ENCODE measurements around the gene TBC1D14. TPM values are rescaled to one million over a fixed set of nuclear protein-coding genes. Genes with fewer than 3 reads are reported as not detected.
A peak's percentile ranks its signal among the peaks of the same experiment; 100 is the strongest.

Gene TBC1D14
- total and polyA plus RNA-seq, 9 of the 15 experiments (the other 6 are each of a cell fraction or from before 2014, with no cell fraction given) = 2.1 to 59.6 (median 44.8) TPM

DNA sequence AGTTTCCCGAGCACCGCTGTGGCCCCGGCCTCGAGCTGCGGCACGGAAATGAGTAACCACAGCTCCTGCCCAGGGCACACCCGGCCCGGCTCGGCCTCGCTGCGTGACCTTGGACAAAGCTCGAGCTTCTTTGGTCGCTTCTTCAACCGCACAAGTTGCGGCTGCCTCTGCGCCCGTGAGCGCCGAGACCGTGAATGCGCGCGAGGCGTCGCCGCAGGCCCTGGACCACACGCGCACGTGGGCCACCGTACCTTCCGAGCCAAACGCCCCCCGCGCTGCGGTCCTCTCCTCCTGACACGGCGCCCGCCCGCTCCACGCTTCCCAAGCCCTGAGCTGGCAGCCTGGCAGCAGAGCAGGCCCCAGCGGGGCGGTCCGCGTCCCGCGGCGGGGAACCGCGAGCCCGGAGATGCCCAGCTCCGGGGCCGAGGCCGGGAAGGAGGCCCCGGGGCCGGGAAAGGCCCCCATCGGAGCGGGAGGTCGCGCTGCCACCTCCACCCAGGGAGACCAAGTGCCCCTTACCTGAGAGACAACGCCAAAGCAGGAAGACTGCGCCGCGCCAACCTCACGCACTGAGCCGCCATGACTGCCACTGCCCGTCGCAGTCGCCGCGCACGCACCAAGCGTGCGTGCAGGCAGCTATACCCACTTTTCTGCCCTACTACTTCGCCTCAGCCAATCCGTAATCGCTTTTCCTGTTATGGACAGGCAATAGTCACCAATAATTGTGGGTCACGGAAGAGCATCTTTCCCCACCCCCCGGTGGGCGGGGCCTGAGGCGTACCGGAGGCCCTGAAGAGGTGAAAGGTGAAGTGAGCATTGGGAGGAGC is 158.0 kb downstream of the TBC1D14 start, which contains the start of gene GRPEL1 (continued):
- TF ChIP-seq, protein P1, sequence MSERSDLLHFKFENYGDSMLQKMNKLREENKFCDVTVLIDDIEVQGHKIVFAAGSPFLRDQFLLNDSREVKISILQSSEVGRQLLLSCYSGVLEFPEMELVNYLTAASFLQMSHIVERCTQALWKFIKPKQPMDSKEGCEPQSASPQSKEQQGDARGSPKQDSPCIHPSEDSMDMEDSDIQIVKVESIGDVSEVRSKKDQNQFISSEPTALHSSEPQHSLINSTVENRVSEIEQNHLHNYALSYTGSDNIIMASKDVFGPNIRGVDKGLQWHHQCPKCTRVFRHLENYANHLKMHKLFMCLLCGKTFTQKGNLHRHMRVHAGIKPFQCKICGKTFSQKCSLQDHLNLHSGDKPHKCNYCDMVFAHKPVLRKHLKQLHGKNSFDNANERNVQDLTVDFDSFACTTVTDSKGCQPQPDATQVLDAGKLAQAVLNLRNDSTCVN (CRISPR knock-in tag; IDR thresholded peaks at IDR 0.05) = no peak
- TF ChIP-seq POLR2A (conservative IDR thresholded peaks at IDR 0.05) = peak; percentile 94
- TF ChIP-seq, protein P2, sequence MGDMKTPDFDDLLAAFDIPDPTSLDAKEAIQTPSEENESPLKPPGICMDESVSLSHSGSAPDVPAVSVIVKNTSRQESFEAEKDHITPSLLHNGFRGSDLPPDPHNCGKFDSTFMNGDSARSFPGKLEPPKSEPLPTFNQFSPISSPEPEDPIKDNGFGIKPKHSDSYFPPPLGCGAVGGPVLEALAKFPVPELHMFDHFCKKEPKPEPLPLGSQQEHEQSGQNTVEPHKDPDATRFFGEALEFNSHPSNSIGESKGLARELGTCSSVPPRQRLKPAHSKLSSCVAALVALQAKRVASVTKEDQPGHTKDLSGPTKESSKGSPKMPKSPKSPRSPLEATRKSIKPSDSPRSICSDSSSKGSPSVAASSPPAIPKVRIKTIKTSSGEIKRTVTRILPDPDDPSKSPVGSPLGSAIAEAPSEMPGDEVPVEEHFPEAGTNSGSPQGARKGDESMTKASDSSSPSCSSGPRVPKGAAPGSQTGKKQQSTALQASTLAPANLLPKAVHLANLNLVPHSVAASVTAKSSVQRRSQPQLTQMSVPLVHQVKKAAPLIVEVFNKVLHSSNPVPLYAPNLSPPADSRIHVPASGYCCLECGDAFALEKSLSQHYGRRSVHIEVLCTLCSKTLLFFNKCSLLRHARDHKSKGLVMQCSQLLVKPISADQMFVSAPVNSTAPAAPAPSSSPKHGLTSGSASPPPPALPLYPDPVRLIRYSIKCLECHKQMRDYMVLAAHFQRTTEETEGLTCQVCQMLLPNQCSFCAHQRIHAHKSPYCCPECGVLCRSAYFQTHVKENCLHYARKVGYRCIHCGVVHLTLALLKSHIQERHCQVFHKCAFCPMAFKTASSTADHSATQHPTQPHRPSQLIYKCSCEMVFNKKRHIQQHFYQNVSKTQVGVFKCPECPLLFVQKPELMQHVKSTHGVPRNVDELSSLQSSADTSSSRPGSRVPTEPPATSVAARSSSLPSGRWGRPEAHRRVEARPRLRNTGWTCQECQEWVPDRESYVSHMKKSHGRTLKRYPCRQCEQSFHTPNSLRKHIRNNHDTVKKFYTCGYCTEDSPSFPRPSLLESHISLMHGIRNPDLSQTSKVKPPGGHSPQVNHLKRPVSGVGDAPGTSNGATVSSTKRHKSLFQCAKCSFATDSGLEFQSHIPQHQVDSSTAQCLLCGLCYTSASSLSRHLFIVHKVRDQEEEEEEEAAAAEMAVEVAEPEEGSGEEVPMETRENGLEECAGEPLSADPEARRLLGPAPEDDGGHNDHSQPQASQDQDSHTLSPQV (IDR thresholded peaks at IDR 0.05) = peak; percentile 84
- no peak for TF ChIP-seq MIER1 (IDR thresholded peaks at IDR 0.05; ENCODE audit: low read depth)
- TF ChIP-seq, protein P3, sequence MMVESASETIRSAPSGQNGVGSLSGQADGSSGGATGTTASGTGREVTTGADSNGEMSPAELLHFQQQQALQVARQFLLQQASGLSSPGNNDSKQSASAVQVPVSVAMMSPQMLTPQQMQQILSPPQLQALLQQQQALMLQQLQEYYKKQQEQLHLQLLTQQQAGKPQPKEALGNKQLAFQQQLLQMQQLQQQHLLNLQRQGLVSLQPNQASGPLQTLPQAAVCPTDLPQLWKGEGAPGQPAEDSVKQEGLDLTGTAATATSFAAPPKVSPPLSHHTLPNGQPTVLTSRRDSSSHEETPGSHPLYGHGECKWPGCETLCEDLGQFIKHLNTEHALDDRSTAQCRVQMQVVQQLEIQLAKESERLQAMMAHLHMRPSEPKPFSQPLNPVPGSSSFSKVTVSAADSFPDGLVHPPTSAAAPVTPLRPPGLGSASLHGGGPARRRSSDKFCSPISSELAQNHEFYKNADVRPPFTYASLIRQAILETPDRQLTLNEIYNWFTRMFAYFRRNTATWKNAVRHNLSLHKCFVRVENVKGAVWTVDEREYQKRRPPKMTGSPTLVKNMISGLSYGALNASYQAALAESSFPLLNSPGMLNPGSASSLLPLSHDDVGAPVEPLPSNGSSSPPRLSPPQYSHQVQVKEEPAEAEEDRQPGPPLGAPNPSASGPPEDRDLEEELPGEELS (CRISPR knock-in tag; IDR thresholded peaks at IDR 0.05; ENCODE audit: borderline replicate concordance) = peak; percentile 75; the same call in 1 of the 2 replicates
- TF ChIP-seq, protein P4, sequence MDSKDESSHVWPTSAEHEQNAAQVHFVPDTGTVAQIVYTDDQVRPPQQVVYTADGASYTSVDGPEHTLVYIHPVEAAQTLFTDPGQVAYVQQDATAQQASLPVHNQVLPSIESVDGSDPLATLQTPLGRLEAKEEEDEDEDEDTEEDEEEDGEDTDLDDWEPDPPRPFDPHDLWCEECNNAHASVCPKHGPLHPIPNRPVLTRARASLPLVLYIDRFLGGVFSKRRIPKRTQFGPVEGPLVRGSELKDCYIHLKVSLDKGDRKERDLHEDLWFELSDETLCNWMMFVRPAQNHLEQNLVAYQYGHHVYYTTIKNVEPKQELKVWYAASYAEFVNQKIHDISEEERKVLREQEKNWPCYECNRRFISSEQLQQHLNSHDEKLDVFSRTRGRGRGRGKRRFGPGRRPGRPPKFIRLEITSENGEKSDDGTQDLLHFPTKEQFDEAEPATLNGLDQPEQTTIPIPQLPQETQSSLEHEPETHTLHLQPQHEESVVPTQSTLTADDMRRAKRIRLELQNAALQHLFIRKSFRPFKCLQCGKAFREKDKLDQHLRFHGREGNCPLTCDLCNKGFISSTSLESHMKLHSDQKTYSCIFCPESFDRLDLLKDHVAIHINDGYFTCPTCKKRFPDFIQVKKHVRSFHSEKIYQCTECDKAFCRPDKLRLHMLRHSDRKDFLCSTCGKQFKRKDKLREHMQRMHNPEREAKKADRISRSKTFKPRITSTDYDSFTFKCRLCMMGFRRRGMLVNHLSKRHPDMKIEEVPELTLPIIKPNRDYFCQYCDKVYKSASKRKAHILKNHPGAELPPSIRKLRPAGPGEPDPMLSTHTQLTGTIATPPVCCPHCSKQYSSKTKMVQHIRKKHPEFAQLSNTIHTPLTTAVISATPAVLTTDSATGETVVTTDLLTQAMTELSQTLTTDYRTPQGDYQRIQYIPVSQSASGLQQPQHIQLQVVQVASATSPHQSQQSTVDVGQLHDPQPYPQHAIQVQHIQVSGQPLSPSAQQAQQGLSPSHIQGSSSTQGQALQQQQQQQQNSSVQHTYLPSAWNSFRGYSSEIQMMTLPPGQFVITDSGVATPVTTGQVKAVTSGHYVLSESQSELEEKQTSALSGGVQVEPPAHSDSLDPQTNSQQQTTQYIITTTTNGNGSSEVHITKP (IDR thresholded peaks at IDR 0.05; ENCODE audit: partially characterized antibody) = no peak
- TF ChIP-seq MCM2 (IDR thresholded peaks at IDR 0.05; ENCODE audit: low read depth) = no peak
- no peak for TF ChIP-seq RBM39 (optimal IDR thresholded peaks at IDR 0.05; ENCODE audit: low read depth, low read length)
- TF ChIP-seq, protein P5, sequence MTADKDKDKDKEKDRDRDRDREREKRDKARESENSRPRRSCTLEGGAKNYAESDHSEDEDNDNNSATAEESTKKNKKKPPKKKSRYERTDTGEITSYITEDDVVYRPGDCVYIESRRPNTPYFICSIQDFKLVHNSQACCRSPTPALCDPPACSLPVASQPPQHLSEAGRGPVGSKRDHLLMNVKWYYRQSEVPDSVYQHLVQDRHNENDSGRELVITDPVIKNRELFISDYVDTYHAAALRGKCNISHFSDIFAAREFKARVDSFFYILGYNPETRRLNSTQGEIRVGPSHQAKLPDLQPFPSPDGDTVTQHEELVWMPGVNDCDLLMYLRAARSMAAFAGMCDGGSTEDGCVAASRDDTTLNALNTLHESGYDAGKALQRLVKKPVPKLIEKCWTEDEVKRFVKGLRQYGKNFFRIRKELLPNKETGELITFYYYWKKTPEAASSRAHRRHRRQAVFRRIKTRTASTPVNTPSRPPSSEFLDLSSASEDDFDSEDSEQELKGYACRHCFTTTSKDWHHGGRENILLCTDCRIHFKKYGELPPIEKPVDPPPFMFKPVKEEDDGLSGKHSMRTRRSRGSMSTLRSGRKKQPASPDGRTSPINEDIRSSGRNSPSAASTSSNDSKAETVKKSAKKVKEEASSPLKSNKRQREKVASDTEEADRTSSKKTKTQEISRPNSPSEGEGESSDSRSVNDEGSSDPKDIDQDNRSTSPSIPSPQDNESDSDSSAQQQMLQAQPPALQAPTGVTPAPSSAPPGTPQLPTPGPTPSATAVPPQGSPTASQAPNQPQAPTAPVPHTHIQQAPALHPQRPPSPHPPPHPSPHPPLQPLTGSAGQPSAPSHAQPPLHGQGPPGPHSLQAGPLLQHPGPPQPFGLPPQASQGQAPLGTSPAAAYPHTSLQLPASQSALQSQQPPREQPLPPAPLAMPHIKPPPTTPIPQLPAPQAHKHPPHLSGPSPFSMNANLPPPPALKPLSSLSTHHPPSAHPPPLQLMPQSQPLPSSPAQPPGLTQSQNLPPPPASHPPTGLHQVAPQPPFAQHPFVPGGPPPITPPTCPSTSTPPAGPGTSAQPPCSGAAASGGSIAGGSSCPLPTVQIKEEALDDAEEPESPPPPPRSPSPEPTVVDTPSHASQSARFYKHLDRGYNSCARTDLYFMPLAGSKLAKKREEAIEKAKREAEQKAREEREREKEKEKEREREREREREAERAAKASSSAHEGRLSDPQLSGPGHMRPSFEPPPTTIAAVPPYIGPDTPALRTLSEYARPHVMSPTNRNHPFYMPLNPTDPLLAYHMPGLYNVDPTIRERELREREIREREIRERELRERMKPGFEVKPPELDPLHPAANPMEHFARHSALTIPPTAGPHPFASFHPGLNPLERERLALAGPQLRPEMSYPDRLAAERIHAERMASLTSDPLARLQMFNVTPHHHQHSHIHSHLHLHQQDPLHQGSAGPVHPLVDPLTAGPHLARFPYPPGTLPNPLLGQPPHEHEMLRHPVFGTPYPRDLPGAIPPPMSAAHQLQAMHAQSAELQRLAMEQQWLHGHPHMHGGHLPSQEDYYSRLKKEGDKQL (CRISPR knock-in tag; IDR thresholded peaks at IDR 0.05; ENCODE audit: borderline replicate concordance) = no peak; the same call in 1 of the 2 replicates

Data from K562 (cell line).